HG02885 (cell line): ENCODE results near the gene PLXNA2.

Experiments used
- ATAC-seq: cut with Tn5 transposase; IDR thresholded peaks from one replicate; pipeline ENCODE4 v1.9.1; 2021; ENCODE audit warnings: mild to moderate bottlenecking; ENCODE audit not compliant: unreplicated experiment, poor library complexity

The PLXNA2 gene

DNA sequence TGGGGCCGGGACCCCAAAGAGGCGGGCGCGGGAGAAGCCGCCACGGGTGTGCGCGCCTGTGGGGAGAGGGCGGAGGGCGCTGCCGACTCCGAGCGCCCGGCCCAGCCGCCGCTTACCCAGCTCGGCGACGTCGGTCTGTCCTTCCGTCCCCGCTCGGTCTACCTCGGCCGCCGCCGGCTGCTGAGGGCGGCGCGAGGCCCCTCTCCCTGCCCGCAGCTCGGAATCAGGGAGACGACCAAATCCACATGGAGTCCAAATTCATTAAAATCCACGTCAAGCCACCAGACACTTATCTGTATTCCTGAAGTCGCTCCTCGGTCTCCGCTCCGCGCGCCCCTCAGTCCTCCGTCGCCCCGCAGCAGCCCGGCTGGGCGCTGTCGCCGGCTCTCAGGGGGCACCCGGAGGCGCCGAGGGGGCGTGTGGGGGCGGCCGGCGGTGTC lies 637 bp downstream of the PLXNA2 start:
- peak; percentile 25 for ATAC-seq

DNA sequence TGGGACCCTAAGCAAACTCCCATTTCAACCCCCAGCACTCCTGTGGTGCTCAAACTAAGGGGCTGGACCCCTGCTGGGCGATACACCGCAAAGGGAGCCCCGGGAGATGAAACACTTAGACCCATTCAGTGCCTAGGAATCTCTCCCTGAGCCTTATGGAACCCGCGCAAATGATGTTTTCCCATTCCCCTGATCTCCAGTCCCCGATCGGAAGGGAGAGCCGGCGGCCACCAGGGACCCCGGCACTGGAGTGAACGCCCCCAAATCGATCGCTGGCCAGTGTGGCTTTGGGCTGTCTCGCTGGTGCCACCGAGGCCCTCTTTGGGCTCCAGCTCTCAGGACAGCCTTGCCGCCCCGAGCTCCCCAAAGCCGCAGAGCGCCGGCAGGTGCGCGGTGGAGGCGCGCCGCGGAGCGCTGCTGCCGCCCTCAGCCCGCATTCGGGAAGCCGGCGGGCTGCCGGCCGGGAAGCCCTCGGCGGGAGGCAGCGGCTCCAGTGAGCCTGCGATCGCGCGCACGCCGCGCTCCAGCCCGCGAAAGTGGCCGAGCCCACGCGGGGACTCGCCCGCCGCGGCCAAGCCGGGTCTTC lies 1.1 kb downstream of the PLXNA2 start:
- ATAC-seq, result peak; percentile 14

DNA sequence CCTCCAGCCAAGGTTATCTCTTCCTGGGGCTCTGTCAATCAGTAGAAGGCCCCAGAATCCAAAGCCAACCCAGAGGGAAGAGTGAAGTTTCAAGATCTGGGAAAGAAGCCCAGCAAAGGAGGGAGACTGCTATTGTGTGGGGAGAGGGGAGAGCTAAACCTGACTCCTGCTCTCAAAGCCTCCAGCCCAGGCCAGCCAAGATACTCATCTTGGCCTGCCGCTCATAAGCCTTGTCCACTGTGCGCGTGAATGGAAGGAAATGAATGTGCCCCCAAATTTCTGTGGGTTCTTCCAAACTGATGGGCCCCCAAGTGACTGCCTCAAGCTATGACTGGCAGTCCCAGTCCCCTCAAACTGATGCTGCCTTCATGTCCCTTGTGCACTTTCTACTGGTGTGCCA lies 2.0 kb downstream of the PLXNA2 start:
- ATAC-seq, result no peak

- ATAC-seq, result no peak
These were observed 2.7 kb downstream of the PLXNA2 start for GRCh38 chr1:208241512-208241911.

GRCh38 chr1:208240662-208241355 lies 3.4 kb downstream of the PLXNA2 start:
- no peak for ATAC-seq

GRCh38 chr1:208239473-208240381 lies 4.5 kb downstream of the PLXNA2 start:
- ATAC-seq, result no peak

GRCh38 chr1:208238710-208239472 lies 5.3 kb downstream of the PLXNA2 start:
- peak; percentile 53 for ATAC-seq

- ATAC-seq, result no peak
These were observed 6.9 kb downstream of the PLXNA2 start for GRCh38 chr1:208237241-208237640.

DNA sequence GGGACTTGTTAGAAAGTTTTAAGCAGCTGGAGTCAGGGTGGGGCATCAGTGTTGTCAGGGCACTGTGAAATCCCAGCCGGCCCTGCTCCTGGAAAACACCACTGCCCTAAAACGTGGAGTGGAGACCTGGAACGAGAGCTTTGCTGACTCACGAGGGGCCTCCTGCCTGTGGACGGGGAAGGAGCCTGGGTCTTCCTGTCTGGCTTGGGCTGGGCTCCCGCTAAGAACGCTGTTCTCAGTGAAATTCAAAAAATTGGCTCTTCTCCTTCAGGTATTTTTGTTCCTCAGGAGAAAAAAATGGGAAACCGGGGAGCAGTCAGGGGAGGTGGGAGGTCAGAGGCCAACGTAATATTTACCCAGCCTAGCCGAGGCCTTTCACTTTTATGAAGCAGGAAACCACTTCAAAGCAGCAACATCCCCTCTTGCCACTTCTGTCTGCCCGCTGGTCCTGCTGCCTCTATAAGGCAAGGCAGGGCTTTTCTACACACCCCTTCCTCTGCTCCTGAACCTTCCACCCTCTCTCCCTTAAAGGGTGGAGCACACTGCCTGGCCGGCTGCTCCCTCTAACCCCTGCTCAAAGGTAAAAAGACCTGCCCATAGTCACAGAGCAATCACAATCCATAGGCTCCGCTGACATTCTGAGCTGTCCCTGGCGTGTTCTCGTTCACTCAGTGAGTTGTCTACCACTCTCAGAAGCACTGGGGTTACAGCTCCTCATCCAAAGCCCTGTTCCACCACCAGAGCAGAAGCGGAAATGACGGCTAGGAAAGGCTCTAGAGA lies 8.0 kb downstream of the PLXNA2 start:
- ATAC-seq, result peak; percentile 70

GRCh38 chr1:208235356-208235981 lies 8.7 kb downstream of the PLXNA2 start:
- no peak for ATAC-seq

DNA sequence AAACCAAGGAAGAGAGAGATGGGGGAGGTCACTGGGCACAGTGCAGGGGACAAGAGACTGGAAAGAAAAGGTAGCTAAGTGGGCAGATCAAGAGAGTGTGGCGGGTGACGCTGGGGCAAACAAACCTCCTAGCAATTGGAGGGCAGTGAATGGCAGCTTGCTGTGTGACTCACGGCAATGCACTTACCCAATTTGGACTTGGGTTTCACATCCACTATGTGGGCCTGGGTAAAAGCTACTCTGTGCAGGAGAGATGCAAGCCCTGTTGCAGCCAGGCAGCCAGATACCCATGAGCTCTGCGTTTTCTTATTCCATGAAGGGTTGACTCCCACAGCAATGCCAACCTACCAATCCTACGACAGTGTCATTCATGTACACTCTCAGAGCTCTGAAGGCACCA lies 9.5 kb downstream of the PLXNA2 start:
- no peak for ATAC-seq

DNA sequence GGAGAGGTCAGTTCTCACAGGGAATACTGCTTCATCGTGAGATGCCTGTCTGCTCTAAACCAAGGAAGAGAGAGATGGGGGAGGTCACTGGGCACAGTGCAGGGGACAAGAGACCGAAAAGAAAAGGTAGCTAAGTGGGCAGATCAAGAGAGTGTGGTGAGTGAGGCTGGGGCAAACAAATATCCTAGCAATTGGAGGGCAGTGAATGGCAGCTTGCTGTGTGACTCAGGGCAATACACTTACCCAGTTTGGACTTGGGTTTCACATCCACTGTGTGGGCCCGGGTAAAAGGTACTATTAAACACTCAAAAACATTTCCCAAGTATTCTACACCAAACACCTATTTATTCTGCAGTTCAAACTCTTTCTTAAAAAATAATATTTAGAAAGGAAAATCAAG lies 10.2 kb downstream of the PLXNA2 start:
- ATAC-seq, result no peak

- no peak for ATAC-seq
These were observed 10.6 kb downstream of the PLXNA2 start for GRCh38 chr1:208233546-208233945.

GRCh38 chr1:208232662-208233038 lies 11.5 kb downstream of the PLXNA2 start:
- ATAC-seq, result no peak

- ATAC-seq, result no peak
These were observed 12.1 kb downstream of the PLXNA2 start for GRCh38 chr1:208231881-208232661.

DNA sequence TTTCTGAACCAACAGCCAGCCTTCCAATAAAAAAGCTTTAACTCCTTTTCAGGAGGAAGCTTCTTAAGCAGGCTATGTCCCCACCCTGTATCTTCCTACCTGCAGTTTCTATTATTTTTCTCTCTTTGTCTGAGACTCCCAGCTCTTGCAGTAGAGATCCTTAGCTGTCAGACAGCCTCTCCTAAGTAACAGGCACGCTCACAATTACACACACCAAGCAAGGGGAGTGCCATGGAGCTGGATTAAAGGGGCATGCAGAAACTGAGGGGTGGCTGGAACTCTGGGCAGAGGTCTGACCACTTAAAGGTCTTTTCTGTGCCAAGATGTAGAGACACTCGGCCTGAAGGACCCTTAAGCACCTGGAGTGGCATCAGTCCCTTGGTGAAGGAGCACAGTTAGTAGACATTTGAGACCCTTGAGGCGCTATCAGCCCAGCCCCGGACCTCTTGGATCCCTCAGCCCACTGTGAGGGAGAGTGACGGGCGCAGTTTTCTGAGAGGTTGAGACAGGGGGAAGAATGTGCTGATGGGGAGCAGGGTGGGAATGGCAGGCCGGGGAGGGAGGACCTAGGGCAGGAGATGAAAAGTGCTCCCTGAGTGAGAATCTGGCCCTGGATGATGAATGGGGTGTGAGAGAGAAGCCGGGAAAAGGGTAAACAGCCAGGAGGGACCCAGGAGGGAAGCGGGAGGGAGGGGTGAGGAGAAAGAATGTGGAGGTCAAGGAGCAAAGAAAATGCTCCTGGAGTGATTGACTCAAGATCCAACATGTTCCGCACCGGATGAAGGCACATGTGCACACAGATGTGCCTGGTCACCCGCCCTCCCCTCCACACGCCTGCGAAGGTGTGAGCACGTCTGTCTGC lies 13.3 kb downstream of the PLXNA2 start:
- no peak for ATAC-seq

DNA sequence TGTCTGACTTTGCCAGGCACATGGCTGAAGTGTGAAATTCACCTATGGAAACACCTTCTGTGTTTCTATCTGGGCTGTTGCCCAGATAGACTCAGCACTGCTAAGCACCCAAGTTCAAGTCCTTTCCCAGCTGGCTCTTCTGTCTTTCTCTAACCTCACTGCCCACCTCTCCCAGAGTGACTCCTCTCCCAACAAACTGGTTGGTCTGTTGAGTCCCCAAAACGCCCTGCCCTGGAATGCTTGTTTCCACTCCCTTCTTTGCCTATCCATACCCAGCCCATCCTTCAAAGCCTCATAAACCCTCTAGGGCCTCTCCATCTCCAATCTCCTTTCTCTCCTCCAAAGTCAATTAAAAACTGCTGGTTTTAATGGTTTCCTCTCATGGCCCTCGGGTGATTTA lies 15.6 kb downstream of the PLXNA2 start:
- no peak for ATAC-seq

- no peak for ATAC-seq
These were observed 16.2 kb downstream of the PLXNA2 start for GRCh38 chr1:208228026-208228425.
